Dedifferentiated amniotic fluid mesenchymal stem cell (primary cell): Measurements from ENCODE around the gene FAM204A.

Experiments
- DNase-seq: peaks from one replicate; pipeline ENCODE4 v3.0.0-alpha.2; 2016; ENCODE audit errors: extremely low spot score

Gene FAM204A

DNA sequence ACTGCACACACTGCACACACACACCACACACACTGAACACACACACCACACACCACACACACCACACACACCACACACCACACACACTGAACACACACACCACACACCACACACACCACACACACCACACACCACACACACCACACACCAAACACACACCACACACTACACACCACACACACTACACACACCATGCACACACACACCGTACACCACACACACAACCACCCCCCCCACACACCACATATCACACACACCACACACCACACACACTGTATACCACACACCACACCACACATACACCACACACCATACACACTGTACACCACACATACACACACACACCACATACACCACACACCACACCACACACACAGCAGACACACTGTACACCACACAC, 59.5 kb downstream of the FAM204A start:
- no peak for DNase-seq

GRCh38 chr10:118278649-118279048, 63.5 kb downstream of the FAM204A start:
- no peak for DNase-seq

DNA sequence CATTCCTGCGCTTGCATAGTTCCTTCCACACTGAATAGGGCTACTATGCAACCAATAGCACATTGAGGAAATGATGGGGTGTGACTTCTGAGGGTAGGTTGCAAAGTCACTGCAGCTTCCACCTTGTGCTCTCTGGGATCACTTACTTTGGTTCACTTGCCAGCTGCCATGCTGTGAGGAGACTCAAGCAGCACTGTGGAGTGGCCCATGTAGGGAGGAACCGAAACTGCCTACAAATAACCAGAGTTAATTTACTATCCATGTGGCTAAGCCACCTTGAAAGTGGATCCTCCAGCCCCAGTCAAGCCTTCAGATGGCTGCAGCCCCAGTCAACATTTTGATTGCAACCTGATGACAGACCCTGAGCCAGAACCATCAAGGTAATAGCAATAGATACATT, 64.3 kb downstream of the FAM204A start:
- DNase-seq = no peak

GRCh38 chr10:118276727-118277126, 65.4 kb downstream of the FAM204A start:
- DNase-seq = no peak

DNA sequence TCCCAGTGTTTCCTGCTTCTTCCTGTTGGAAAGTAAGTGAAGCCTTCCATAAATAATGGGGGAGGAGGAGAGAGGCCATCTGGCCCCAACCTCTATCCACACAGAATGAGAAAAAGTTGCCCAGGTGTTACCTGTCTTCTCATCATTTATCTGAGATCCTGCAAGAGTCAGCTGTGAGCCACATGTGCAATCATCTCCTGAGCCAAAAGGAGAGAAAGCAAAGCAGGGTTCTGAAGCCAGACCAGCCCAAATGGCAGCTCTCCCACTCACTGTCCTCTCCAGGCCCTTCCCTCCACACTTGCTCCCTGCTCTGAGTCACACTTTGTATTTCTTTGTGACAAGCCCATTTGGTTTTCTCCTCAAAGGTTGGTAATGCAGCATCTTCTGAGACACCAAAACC, 65.9 kb downstream of the FAM204A start:
- no peak for DNase-seq

DNA sequence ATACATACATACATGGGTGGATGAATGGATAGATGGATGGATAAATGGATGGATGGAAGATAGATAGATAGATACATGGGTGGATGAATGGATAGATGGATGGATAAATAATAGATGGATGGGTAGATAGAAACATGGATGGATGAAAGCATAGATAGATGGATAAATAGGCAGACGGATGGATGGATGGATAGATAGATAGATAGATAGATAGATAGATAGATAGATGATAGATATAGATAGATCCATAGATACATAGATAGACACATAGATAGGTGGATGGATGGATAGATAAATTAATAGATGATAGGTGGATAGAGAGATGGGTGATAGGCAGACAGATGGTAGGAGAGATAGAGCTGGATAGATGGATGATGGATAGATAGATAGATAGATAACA, 68.5 kb downstream of the FAM204A start:
- no peak for DNase-seq

DNA sequence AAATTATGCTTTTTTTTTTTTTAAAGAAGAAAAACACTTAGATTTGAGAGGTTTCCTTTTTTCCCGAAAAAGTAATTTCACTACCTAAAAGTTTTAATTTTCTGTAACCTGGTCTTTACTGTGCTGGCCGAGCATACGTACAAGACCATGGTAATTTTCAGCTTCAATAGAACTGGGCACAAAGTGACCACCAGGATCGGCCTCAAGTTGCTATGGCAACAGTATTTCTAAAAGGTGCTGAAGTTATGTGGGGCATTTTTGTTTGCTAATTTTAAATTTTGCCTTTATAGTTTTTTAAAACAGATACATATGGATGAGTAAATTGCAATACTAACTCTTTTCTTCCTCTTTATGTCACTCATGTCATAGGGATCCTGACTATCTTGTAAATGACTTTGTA, 69.4 kb downstream of the FAM204A start:
- DNase-seq = no peak

GRCh38 chr10:118272149-118272721, 69.9 kb downstream of the FAM204A start:
- peak; percentile 50 for DNase-seq

- no peak for DNase-seq
These were observed 70.5 kb downstream of the FAM204A start for GRCh38 chr10:118271671-118272070.

DNA sequence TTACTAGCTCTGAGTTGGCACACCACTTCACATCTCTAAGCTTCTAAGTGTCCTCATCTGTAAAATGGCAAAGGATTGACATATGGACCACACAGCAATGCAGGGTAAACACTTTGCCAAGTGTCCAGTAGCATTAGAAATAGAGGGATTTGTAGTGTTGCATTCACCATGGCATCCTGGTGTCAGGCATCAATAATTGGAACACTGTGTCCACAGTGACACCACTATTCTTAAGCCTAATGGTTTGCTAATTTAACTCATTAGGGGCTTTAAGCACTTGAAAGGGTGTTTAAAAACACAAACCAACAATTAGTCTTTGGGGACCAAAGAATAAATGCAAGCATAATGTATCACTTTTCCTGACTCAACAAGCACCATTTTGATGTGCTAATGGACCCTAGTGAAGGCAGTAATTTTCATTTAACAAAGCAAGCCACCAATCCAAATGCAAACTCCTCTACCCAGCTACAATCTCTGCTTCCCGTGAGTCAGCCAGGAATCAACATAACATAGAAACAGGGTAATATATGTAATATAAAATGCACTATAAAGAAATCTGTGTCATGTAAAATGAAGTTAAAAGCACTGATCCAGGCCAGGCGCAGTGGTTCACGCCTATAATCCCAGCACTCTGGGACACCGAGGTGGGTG, 75.9 kb downstream of the FAM204A start:
- no peak for DNase-seq

DNA sequence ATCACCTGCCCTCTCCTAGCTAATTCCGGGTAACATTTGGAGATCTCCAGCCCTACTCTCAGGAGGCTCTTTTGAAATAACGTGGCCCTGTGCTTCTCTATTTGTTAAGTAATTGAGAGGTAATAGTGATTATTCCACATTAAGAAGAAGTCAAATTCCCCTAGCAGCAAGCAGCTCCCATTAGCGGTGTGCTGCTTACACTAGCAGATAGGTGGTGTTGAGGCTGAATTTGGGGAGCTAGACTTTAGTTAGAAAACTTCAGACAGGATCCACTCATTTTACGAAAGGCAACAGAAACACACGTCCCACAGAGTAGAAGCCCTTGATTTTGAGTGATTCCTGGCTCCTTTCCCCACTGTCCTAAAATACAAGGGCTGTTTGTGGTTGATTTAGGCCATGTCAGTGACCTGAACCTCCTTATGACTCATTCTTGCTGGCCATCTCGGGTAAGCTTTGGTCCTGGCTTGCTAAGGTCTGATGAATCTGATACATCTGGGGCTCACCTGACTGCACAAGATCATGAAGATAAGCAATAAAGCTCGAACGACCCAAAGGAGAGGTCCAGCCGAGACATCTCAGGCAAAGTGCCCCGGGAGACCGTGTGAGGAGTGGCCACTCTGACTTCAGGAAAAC, 77.2 kb downstream of the FAM204A start:
- no peak for DNase-seq

- no peak for DNase-seq
These were observed 77.9 kb downstream of the FAM204A start for GRCh38 chr10:118264252-118264651.

DNA sequence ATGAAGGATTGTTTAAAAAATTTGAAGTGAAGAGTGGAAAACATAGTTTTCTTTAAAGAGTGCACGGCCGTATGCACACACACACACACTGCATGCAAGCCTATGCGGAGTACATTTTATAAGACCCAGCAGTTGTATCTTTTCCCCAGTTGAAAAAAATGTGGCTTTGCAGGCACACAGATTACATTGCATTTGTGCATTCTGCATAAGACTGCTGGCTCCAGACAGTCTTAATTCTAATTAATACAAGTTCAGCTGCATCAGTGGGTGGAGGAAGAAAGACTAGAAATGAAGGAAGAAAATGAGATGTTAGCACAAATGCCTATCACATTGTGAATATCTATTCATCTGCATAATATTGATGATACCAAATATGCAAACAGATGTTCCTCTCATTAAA, 79.6 kb downstream of the FAM204A start:
- no peak for DNase-seq

GRCh38 chr10:118259288-118259906, 82.7 kb downstream of the FAM204A start:
- DNase-seq = no peak

DNA sequence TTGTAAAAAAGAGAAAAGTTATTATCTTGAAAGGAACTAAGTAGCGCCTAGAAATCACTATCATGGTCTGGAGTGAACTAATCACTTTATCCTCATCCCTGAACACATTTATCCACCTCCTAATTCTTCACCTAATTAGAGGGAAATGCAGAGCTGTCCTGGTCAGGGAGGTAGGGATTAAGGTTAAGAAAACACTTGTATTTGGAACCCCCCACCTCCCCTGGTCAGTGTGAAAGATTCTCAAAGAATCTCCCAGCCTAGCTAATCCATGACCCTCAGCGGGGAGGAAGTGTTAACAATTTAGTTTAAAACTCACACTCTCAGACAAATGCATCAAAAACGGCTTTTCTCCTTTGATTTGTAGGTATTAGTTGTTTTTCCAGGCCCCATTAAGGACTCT, 83.8 kb downstream of the FAM204A start:
- no peak for DNase-seq

DNA sequence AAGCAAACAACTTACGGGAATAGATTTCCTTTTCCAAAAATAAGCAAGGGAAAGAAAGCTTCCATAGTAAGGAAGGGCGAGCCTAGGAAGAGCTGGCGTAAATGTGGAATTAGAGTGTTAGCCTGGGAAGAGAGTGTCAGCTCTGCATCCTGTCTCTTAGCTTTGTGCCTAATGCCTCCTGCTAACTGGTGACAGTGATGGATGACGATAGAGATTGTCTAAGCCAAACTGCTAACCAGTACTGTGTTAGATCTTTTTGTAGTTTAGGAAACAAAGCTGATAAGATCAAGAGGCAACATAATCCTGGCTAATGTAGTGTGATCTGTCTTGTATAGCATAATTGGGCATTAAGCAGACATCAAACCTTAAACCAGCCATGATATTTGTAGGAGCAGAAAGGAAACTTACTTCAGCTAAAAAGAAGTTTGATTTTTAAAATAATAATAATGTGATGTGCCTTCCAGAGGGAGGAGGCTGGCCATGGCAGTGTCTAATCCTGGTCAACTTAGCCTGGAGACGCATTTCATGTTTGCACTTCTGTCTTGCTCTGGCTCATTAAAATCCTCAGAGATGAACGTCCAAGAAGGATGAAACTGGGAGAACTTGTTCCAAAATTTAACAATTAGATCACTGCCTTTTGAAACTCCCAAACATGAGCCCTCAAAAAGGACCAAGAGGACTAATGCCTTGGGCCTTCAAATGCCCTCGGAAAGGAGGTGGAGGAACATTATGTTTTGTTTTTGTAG, 85.1 kb downstream of the FAM204A start:
- no peak for DNase-seq

DNA sequence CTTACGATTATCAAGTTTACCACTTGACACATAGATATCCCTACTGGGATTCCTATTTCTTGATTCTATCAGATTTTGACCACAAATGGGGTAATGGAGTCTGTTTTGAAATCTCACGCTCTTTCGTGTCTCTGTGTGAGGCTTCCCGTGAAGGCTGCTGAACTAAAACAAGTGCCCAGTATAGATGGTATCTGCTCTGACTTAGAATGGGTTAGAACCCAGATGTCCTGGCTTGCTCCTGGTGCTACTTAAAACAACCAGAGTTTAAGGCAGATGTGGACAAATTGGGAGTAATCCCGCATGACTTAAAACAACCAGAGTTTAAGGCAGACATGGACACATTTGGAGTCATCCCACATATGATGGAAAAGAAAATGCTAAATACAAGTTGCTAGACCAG, 85.9 kb downstream of the FAM204A start:
- DNase-seq = no peak

- DNase-seq = no peak
These were observed 86.8 kb downstream of the FAM204A start for GRCh38 chr10:118255355-118255754.

GRCh38 chr10:118254654-118255053, 87.5 kb downstream of the FAM204A start:
- DNase-seq = no peak

DNA sequence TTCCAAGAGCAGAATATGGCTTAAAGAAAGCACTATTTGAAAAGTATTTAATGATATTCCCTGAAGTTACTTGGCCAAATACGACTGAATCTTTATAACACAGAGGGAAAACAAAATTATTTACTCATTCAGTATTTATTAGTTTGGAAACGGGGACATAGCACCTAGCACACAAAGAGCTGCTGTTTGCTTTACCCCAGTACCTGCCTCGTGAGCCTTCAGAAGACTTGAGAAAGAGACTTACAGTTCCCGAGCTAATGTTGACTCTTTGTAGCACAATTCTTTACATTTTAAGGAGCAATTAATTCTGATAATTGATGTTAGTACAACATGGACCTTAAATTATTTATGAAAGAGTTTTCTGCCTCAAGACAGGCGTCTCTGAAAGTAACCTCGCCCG, 88.7 kb downstream of the FAM204A start:
- DNase-seq = no peak

DNA sequence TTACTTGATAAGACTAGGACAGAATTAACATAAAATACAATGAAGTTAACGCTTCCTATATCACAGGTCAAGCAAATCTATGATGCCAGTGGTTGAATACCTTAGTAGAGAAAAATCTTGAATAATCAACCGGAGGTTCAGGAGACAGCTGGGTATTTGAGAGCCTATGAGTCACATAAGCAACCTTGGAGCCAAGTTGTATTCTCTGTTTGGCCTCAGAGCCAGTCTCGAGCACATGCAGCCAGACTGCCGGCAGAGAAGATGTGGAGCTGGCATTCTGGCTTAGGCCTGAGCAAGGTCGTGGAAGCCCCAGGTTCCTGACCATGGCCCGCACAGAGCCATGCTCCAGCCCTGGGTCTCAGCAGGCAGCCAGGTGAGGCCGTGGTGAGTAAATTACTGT, 90.3 kb downstream of the FAM204A start:
- no peak for DNase-seq

GRCh38 chr10:118249714-118250113, 92.4 kb downstream of the FAM204A start:
- no peak for DNase-seq
